Measurements from ENCODE around the gene CHMP3. TPM values are rescaled to one million over a fixed set of nuclear protein-coding genes. Genes with fewer than 3 reads are reported as not detected.
"Not testable (repeated sequence)": the region's sequence is repeated elsewhere in the genome, so short reads cannot be mapped to it uniquely, and the experiment has no call there.

Gene CHMP3
- total RNA-seq, 1 donor from 2014 or later: 106 TPM

DNA sequence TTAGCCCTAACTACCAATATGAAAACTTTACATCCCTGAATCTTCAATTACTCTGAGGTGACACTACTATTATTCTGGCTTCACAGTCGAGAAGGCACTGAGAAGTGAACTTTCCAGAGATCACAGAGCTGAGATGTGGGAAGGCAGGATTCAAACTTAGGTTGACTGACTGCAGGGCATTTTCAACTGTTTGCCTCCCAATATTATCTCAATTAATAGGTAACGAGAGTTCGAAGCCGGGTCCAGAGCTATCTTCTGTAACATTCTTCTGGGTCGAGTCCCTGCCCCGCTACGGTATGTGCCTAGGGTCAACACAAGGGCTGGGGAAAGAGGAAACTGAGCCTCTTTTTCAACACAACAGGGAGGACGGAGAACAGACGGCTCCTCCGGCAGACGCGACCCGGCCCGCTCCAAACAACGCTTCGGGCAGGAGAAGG lies 740 bp downstream of the CHMP3 start:
- H3K27me3 ChIP-seq (ENCODE audit: control insufficient read depth, insufficient read depth, low read length): no peaks in the 10 kb centered on the region
- DNase-seq (ENCODE audit: low read depth): no peak
- TF ChIP-seq, protein P1, sequence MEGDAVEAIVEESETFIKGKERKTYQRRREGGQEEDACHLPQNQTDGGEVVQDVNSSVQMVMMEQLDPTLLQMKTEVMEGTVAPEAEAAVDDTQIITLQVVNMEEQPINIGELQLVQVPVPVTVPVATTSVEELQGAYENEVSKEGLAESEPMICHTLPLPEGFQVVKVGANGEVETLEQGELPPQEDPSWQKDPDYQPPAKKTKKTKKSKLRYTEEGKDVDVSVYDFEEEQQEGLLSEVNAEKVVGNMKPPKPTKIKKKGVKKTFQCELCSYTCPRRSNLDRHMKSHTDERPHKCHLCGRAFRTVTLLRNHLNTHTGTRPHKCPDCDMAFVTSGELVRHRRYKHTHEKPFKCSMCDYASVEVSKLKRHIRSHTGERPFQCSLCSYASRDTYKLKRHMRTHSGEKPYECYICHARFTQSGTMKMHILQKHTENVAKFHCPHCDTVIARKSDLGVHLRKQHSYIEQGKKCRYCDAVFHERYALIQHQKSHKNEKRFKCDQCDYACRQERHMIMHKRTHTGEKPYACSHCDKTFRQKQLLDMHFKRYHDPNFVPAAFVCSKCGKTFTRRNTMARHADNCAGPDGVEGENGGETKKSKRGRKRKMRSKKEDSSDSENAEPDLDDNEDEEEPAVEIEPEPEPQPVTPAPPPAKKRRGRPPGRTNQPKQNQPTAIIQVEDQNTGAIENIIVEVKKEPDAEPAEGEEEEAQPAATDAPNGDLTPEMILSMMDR (IDR thresholded peaks at IDR 0.05; ENCODE audit: insufficient read depth, low read length, poor library complexity, severe bottlenecking): no peak
- peak overlapping the region; percentile 97 for H3K4me3 ChIP-seq (ENCODE audit: low read depth, low read length)
- H3K36me3 ChIP-seq (ENCODE audit: control insufficient read depth, insufficient read depth, low read length): no peaks in the 10 kb centered on the region

DNA sequence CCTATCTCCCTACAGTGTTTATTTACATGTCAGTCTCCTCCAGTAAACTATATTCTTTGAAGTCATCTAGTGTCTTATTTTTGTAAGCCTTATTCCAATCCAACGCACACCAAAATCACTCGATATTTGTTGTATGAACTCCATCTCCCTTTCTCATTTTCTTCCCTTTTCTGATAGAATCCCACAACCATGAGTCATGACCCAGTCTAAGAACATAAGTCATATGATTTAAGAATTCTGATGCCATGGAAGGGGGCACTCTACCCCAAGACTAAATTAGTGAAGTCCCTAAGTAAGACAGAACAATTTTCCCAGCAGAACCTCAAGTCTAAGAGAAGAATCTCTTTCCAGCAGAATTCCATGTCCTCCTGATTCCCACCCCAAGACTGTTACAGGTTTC lies 5.4 kb downstream of the CHMP3 start:
- H3K4me3 ChIP-seq (ENCODE audit: low read depth, low read length): no peak overlapping the region
- TF ChIP-seq, protein P1 (IDR thresholded peaks at IDR 0.05; ENCODE audit: insufficient read depth, low read length, poor library complexity, severe bottlenecking): no peak
- H3K27me3 ChIP-seq (ENCODE audit: control insufficient read depth, insufficient read depth, low read length): no peaks in the 10 kb centered on the region
- no peaks in the 10 kb centered on the region for H3K36me3 ChIP-seq (ENCODE audit: control insufficient read depth, insufficient read depth, low read length)
- DNase-seq (ENCODE audit: low read depth): no peak

DNA sequence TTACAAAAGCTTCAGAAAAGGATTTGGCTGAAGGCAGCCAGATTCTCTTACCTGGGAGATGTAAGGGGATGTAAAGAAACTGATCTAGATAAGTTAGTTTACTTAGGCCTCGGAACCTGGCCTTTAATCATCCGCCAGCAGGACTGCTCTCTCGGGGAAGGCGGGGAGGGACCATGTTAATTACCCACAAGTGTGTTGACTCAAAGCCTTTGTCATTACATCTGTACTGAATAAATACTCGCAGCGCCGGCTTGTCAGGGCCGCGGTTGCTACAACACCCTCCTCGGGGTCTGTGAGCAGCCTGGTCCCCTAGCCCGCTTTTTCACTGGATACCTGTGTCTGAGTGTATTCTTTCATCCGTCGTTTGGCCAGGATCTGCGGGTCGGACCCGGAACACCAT lies 6.7 kb downstream of the CHMP3 start:
- Histone ChIP-seq H3K27me3 (ENCODE audit: control insufficient read depth, insufficient read depth, low read length) (no peaks in the 10 kb centered on the region), H3K4me3 (ENCODE audit: low read depth, low read length) (no peak overlapping the region), H3K36me3 (ENCODE audit: control insufficient read depth, insufficient read depth, low read length) (no peaks in the 10 kb centered on the region)
- TF ChIP-seq, protein P1 (IDR thresholded peaks at IDR 0.05; ENCODE audit: insufficient read depth, low read length, poor library complexity, severe bottlenecking): no peak
- DNase-seq (ENCODE audit: low read depth): no peak

DNA sequence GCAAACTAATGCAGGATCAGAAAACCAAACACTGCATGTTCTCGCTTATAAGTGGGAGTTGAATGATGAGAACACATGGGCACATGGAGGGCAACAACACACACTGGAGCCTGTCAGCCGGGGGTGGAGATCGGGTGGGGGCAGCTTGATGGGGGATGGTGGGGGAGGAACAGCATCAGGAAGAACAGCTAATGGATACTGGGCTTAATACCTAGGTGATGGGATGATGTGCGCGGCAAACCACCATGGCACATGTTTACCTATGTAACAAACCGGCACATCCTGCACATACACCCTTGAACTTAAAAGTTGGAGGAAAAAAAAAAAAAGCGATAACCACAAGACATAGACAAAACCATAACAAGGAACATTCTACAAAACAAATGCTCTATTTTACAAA lies 10.4 kb downstream of the CHMP3 start:
- no peaks in the 10 kb centered on the region for H3K27me3 ChIP-seq (ENCODE audit: control insufficient read depth, insufficient read depth, low read length)
- H3K36me3 ChIP-seq (ENCODE audit: control insufficient read depth, insufficient read depth, low read length): no peaks in the 10 kb centered on the region
- TF ChIP-seq, protein P1 (IDR thresholded peaks at IDR 0.05; ENCODE audit: insufficient read depth, low read length, poor library complexity, severe bottlenecking): no peak
- H3K4me3 ChIP-seq (ENCODE audit: low read depth, low read length): no peak overlapping the region
- no peak for DNase-seq (ENCODE audit: low read depth)

DNA sequence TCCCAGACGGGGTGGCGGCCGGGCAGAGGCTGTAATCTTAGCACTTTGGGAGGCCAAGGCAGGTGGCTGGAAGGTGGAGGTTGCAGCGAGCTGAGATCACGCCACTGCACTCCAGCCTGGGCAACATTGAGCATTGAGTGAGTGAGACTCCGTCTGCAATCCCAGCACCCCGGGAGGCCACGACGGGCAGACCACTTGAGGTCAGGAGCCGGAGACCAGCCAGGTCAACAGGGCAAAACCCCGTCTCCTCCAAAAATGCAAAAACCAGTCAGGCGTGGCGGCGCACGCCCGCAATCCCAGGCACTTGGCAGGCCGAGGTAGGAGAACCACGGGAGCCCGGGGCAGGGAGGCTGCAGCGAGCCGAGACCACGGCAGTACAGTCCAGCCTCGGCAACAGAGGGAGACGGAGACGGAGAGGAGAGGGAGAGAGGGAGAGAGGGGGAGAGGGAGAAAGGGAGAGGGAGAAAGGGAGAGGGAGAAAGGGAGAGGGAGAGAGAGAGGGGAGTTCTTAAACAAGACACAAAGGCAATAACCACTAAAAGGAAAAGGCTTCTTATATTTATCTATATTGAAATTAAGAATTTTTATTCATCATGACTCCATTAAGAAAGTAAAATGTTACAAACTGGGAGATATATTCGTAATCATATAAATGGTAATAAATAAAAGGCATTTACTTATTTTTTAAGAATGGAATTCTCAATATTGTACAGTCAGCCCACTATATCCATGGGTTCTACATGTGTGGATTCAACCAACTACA lies 13.1 kb downstream of the CHMP3 start:
- H3K27me3 ChIP-seq (ENCODE audit: control insufficient read depth, insufficient read depth, low read length); DNase-seq (ENCODE audit: low read depth); H3K4me3 ChIP-seq (ENCODE audit: low read depth, low read length); H3K36me3 ChIP-seq (ENCODE audit: control insufficient read depth, insufficient read depth, low read length): not testable (repeated sequence)

DNA sequence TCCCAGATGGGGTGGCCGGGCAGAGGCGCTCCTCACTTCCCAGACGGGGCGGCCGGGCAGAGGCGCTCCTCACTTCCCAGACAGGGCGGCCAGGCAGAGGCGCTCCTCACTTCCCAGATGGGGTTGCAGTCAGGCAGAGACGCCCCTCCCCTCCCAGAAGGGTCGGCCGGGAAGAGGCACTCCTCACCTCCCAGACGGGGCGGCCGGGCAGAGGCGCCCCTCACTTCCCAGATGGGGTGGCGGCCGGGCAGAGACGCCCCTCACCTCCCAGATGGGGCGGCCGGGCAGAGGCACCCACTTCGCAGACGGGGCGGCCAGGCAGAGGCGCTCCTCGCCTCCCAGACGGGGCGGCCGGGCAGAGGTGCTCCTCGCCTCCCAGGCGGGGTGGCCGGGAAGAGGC lies 13.8 kb downstream of the CHMP3 start:
- not testable (repeated sequence) for DNase-seq (ENCODE audit: low read depth); H3K4me3 ChIP-seq (ENCODE audit: low read depth, low read length); H3K27me3 ChIP-seq (ENCODE audit: control insufficient read depth, insufficient read depth, low read length); H3K36me3 ChIP-seq (ENCODE audit: control insufficient read depth, insufficient read depth, low read length)

DNA sequence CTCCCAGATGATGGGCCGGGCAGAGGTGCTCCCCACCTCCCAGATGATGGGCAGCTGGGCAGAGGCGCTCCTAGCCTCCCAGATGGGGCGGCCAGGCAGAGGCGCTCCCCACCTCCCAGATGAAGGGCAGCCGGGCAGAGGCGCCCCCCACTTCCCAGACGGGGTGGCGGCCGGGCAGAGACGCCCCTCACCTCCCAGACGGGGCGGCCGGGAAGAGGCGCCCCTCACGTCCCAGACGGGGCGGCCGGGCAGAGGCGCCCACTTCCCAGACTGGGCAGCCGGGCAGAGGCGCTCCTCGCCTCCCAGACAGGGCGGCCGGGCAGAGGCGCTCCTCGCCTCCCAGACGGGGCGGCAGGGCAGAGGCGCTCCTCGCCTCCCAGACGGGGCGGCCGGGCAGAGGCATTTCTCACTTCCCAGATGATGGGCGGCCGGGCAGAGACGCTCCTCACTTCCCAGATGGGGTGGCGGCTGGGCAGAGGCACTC lies 14.3 kb downstream of the CHMP3 start:
- not testable (repeated sequence) for DNase-seq (ENCODE audit: low read depth); H3K36me3 ChIP-seq (ENCODE audit: control insufficient read depth, insufficient read depth, low read length); H3K27me3 ChIP-seq (ENCODE audit: control insufficient read depth, insufficient read depth, low read length); H3K4me3 ChIP-seq (ENCODE audit: low read depth, low read length)

DNA sequence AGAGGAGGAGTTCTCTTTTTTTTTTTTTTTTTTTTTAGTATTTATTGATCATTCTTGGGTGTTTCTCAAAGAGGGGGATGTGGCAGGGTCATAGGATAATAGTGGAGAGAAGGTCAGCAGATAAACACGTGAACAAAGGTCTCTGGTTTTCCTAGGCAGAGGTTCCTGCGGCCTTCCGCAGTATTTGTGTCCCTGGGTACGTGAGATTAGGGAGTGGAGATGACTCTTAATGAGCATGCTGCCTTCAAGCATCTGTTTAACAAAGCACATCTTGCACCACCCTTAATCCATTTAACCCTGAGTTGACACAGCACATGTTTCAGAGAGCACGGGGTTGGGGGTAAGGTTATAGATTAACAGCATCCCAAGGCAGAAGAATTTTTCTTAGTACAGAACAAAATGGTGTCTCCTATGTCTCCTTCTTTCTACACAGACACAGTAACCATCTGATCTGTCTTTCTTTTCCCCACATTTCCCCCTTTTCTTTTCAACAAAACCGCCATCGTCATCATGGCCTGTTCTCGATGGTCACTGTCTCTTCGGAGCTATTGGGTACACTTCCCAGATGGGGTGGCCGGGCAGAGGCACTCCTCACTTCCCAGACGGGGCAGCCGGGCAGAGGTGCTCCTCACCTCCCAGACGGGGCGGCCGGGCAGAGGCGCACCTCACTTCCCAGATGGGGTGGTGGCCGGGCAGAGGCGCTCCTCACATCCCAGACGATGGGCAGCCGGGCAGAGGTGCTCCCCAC lies 14.9 kb downstream of the CHMP3 start:
- H3K4me3 ChIP-seq (ENCODE audit: low read depth, low read length); H3K27me3 ChIP-seq (ENCODE audit: control insufficient read depth, insufficient read depth, low read length); DNase-seq (ENCODE audit: low read depth); H3K36me3 ChIP-seq (ENCODE audit: control insufficient read depth, insufficient read depth, low read length): not testable (repeated sequence)

DNA sequence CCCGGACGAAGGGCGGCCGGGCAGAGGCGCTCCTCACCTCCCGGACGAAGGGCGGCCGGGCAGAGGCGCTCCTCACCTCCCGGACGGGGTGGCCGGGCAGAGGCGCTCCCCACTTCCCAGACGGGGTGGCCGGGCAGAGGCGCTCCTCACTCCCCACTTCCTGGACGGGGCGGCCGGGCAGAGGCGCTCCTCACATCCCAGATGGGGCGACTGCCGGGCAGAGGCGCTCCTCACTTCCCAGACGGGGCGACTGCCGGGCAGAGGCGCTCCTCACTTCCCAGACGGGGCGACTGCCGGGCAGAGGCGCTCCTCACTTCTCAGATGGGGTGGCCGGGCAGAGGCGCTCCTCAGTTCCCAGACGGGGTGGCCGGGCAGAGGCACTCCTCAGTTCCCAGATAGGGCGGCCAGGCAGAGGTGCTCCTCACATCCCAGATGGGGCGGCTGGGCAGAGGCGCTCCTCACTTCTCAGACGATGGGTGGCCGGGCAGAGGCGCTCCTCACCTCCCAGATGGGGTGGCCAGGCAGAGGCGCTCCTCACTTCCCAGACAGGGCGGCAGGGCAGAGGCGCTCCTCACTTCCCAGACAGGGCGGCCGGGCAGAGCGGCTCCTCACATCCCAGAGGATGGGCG lies 17.8 kb downstream of the CHMP3 start:
- not testable (repeated sequence) for H3K36me3 ChIP-seq (ENCODE audit: control insufficient read depth, insufficient read depth, low read length); DNase-seq (ENCODE audit: low read depth); H3K4me3 ChIP-seq (ENCODE audit: low read depth, low read length); H3K27me3 ChIP-seq (ENCODE audit: control insufficient read depth, insufficient read depth, low read length)
